B cell (primary cell): ENCODE data around the gene LRP6.

Experiments used
- CTCF ChIP-seq: fragments of 200-600 bp; IDR thresholded peaks from one replicate; pipeline ENCODE4 v1.8.0; 2022; ENCODE audit warnings: antibody characterized with exemption, mild to moderate bottlenecking
- EZH2 ChIP-seq: IDR thresholded peaks from 2 replicates; pipeline ENCODE4 v1.6.1; 2012; ENCODE audit warnings: borderline replicate concordance, low read depth, mild to moderate bottlenecking, moderate library complexity, low read length; ENCODE audit not compliant: insufficient read depth, poor library complexity, severe bottlenecking

GRCh38 chr12:12156116-12156515, 110.7 kb downstream of the LRP6 start:
- no peak for TF ChIP-seq CTCF
- TF ChIP-seq EZH2, result no peak
